GM12878 (cell line): ENCODE results near the gene IREB2.

Source experiments
- BMI1 ChIP-seq: fragments of 450-650 bp; IDR thresholded peaks from 2 replicates; pipeline ENCODE4 v1.6.1; 2016; ENCODE audit warnings: mild to moderate bottlenecking, moderate library complexity, borderline replicate concordance
- EP300 ChIP-seq, 2 experiments: fragments of 150-350 bp in 1 of 2; IDR thresholded peaks; 2 replicates each; pipeline ENCODE4 v1.6.1; 2011 to 2012; ENCODE audit warnings: low read depth in 2 of 2, low read length in 2 of 2, borderline replicate concordance in 1 of 2, improper control_type of control experiment in 1 of 2, inconsistent platforms in 1 of 2; ENCODE audit not compliant: control insufficient read depth in 1 of 2
- ESRRA ChIP-seq: IDR thresholded peaks from 2 replicates; pipeline ENCODE4 v1.6.1; 2012; ENCODE audit warnings: mild to moderate bottlenecking, low read length, improper control_type of control experiment
- MTA2 ChIP-seq: fragments of 450-650 bp; IDR thresholded peaks from 2 replicates; pipeline ENCODE4 v1.6.1; 2016; ENCODE audit warnings: low read depth, mild to moderate bottlenecking, moderate library complexity
- PML ChIP-seq: IDR thresholded peaks from 2 replicates; pipeline ENCODE4 v1.6.1; 2012; ENCODE audit warnings: low read length, inconsistent platforms
- RAD51 ChIP-seq: fragments of 450-650 bp; IDR thresholded peaks from 2 replicates; pipeline ENCODE4 v1.6.1; 2016; ENCODE audit warnings: moderate library complexity, mild to moderate bottlenecking, inconsistent platforms
- STAT1 ChIP-seq: fragments of 450-650 bp; conservative IDR thresholded peaks from 2 replicates; pipeline ENCODE4 v1.6.1; 2014; ENCODE audit warnings: antibody characterized with exemption, mild to moderate bottlenecking
- ZNF274 ChIP-seq: IDR thresholded peaks from one replicate; pipeline ENCODE4 v1.8.0; 2011; ENCODE audit not compliant: insufficient read length, insufficient read depth
- TF ChIP-seq, protein P1 (sequence below): IDR thresholded peaks from 2 replicates; pipeline ENCODE4 v1.6.1; 2012; ENCODE audit warnings: mild to moderate bottlenecking, low read depth, low read length
- TF ChIP-seq, protein P2 (sequence below), 3 experiments: IDR thresholded peaks in 2 of 3; conservative IDR thresholded peaks in 1 of 3; 2 replicates each; pipeline ENCODE4 v1.5.1; 2011; ENCODE audit warnings: low read depth in 3 of 3, low read length in 3 of 3, mild to moderate bottlenecking in 3 of 3, control low read depth in 2 of 3, moderate library complexity in 2 of 3, inconsistent platforms in 1 of 3, mixed read lengths in 1 of 3; ENCODE audit not compliant: control insufficient read depth in 2 of 3, insufficient read depth in 1 of 3; ENCODE audit errors: extremely low read depth in 1 of 3
- TF ChIP-seq, protein P3 (sequence below): IDR thresholded peaks from 2 replicates; pipeline ENCODE4 v1.6.1; 2011; ENCODE audit warnings: low read depth, low read length, improper control_type of control experiment, borderline replicate concordance
- TF ChIP-seq, protein P4 (sequence below): fragments of 450-650 bp; IDR thresholded peaks from 2 replicates; pipeline ENCODE4 v1.6.1; 2017; ENCODE audit warnings: antibody characterized with exemption, mild to moderate bottlenecking, moderate library complexity

DNA sequence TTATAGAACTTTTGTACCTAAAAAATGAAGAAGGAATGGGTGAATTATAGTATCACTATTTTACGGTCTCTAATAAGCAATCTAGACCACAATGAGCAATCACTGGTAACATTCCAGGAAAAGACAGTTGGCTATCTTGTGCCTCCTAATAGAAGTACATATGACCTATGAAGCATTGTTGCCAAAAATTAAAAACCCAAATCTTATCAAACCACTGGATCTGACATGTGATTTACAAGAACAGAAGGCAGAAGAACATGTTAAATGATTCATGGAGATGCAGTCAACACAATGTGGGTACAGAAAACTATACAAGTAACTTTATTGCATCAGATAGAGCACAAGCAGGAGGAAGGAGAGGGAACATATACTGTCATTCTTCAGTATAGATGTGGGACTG lies 54.9 kb downstream of the IREB2 start:
- TF ChIP-seq MTA2 (no peak), ESRRA (no peak), EP300 (IDR thresholded peaks at IDR 0.05; ENCODE audit: borderline replicate concordance in 1 of 2, control insufficient read depth in 1 of 2, low read depth in 2 of 2, low read length in 2 of 2) (no peak), STAT1 (no peak), RAD51 (no peak), ZNF274 (no peak), PML (no peak), BMI1 (no peak)
- TF ChIP-seq, protein P1, sequence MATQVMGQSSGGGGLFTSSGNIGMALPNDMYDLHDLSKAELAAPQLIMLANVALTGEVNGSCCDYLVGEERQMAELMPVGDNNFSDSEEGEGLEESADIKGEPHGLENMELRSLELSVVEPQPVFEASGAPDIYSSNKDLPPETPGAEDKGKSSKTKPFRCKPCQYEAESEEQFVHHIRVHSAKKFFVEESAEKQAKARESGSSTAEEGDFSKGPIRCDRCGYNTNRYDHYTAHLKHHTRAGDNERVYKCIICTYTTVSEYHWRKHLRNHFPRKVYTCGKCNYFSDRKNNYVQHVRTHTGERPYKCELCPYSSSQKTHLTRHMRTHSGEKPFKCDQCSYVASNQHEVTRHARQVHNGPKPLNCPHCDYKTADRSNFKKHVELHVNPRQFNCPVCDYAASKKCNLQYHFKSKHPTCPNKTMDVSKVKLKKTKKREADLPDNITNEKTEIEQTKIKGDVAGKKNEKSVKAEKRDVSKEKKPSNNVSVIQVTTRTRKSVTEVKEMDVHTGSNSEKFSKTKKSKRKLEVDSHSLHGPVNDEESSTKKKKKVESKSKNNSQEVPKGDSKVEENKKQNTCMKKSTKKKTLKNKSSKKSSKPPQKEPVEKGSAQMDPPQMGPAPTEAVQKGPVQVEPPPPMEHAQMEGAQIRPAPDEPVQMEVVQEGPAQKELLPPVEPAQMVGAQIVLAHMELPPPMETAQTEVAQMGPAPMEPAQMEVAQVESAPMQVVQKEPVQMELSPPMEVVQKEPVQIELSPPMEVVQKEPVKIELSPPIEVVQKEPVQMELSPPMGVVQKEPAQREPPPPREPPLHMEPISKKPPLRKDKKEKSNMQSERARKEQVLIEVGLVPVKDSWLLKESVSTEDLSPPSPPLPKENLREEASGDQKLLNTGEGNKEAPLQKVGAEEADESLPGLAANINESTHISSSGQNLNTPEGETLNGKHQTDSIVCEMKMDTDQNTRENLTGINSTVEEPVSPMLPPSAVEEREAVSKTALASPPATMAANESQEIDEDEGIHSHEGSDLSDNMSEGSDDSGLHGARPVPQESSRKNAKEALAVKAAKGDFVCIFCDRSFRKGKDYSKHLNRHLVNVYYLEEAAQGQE, result no peak
- TF ChIP-seq, protein P2, sequence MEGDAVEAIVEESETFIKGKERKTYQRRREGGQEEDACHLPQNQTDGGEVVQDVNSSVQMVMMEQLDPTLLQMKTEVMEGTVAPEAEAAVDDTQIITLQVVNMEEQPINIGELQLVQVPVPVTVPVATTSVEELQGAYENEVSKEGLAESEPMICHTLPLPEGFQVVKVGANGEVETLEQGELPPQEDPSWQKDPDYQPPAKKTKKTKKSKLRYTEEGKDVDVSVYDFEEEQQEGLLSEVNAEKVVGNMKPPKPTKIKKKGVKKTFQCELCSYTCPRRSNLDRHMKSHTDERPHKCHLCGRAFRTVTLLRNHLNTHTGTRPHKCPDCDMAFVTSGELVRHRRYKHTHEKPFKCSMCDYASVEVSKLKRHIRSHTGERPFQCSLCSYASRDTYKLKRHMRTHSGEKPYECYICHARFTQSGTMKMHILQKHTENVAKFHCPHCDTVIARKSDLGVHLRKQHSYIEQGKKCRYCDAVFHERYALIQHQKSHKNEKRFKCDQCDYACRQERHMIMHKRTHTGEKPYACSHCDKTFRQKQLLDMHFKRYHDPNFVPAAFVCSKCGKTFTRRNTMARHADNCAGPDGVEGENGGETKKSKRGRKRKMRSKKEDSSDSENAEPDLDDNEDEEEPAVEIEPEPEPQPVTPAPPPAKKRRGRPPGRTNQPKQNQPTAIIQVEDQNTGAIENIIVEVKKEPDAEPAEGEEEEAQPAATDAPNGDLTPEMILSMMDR (IDR thresholded peaks at IDR 0.05 in 2 of 3, conservative IDR thresholded peaks at IDR 0.05 in 1 of 3; ENCODE audit: control insufficient read depth in 2 of 3, extremely low read depth in 1 of 3, insufficient read depth in 1 of 3, low read depth in 3 of 3, low read length in 3 of 3), result no peak
- TF ChIP-seq, protein P3, sequence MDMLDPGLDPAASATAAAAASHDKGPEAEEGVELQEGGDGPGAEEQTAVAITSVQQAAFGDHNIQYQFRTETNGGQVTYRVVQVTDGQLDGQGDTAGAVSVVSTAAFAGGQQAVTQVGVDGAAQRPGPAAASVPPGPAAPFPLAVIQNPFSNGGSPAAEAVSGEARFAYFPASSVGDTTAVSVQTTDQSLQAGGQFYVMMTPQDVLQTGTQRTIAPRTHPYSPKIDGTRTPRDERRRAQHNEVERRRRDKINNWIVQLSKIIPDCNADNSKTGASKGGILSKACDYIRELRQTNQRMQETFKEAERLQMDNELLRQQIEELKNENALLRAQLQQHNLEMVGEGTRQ, result no peak
- TF ChIP-seq, protein P4, sequence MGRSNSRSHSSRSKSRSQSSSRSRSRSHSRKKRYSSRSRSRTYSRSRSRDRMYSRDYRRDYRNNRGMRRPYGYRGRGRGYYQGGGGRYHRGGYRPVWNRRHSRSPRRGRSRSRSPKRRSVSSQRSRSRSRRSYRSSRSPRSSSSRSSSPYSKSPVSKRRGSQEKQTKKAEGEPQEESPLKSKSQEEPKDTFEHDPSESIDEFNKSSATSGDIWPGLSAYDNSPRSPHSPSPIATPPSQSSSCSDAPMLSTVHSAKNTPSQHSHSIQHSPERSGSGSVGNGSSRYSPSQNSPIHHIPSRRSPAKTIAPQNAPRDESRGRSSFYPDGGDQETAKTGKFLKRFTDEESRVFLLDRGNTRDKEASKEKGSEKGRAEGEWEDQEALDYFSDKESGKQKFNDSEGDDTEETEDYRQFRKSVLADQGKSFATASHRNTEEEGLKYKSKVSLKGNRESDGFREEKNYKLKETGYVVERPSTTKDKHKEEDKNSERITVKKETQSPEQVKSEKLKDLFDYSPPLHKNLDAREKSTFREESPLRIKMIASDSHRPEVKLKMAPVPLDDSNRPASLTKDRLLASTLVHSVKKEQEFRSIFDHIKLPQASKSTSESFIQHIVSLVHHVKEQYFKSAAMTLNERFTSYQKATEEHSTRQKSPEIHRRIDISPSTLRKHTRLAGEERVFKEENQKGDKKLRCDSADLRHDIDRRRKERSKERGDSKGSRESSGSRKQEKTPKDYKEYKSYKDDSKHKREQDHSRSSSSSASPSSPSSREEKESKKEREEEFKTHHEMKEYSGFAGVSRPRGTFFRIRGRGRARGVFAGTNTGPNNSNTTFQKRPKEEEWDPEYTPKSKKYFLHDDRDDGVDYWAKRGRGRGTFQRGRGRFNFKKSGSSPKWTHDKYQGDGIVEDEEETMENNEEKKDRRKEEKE, result no peak
